GM18498 (cell line): Measurements from ENCODE around the gene CUL3.
"Not testable (repeated sequence)": the region's sequence is repeated elsewhere in the genome, so short reads cannot be mapped to it uniquely, and the experiment has no call there.

Experiments used
- ATAC-seq: cut with Tn5 transposase; IDR thresholded peaks from one replicate; pipeline ENCODE4 v1.9.1; 2021; ENCODE audit warnings: mild to moderate bottlenecking, moderate library complexity; ENCODE audit not compliant: unreplicated experiment

Gene CUL3

GRCh38 chr2:224583033-224583432 is 2.1 kb downstream of the CUL3 start:
- not testable (repeated sequence) for ATAC-seq

- no peak for ATAC-seq
Observed at GRCh38 chr2:224580248-224580647, 4.9 kb downstream of the CUL3 start.

- ATAC-seq: no peak
Observed at GRCh38 chr2:224579411-224579810, 5.8 kb downstream of the CUL3 start.

GRCh38 chr2:224577541-224577940 is 7.6 kb downstream of the CUL3 start:
- ATAC-seq: no peak

GRCh38 chr2:224576088-224576715 is 9.0 kb downstream of the CUL3 start:
- peak; percentile 92 for ATAC-seq

GRCh38 chr2:224574423-224575084 is 10.6 kb downstream of the CUL3 start:
- no peak for ATAC-seq

GRCh38 chr2:224573724-224574123 is 11.4 kb downstream of the CUL3 start:
- ATAC-seq: no peak

GRCh38 chr2:224572338-224572737 is 12.8 kb downstream of the CUL3 start:
- no peak for ATAC-seq

- peak; percentile 43 for ATAC-seq
Observed at GRCh38 chr2:224570328-224570993, 14.7 kb downstream of the CUL3 start.

- ATAC-seq: no peak
Observed at GRCh38 chr2:224569654-224570053, 15.5 kb downstream of the CUL3 start.

GRCh38 chr2:224565452-224566035 is 19.6 kb downstream of the CUL3 start:
- ATAC-seq: no peak

- no peak for ATAC-seq
Observed at GRCh38 chr2:224563537-224563936, 21.6 kb downstream of the CUL3 start.

- ATAC-seq: no peak
Observed at GRCh38 chr2:224562831-224563230, 22.3 kb downstream of the CUL3 start.

- peak; percentile 71 for ATAC-seq
Observed at GRCh38 chr2:224561234-224562005, 23.7 kb downstream of the CUL3 start.

- ATAC-seq: peak; percentile 3
Observed at GRCh38 chr2:224560549-224560948, 24.6 kb downstream of the CUL3 start.

- ATAC-seq: no peak
Observed at GRCh38 chr2:224557610-224558009, 27.6 kb downstream of the CUL3 start.

- ATAC-seq: no peak
Observed at GRCh38 chr2:224556381-224556780, 28.8 kb downstream of the CUL3 start.

GRCh38 chr2:224555823-224556366 is 29.3 kb downstream of the CUL3 start:
- no peak for ATAC-seq

- ATAC-seq: no peak
Observed at GRCh38 chr2:224552771-224553170, 32.4 kb downstream of the CUL3 start.

GRCh38 chr2:224551693-224552092 is 33.5 kb downstream of the CUL3 start:
- no peak for ATAC-seq

- ATAC-seq: no peak
Observed at GRCh38 chr2:224546926-224547325, 38.2 kb downstream of the CUL3 start.
